ENCODE data around the gene IFNW1. TPM values are rescaled to one million over a fixed set of nuclear protein-coding genes. Genes with fewer than 3 reads are reported as not detected.

Gene IFNW1
- not detected in 2 replicates for total RNA-seq

GRCh38 chr9:21141427-21141882 is at the start of gene IFNW1:
Gene IFNW1, minus strand, starts transcription at chr9:21141832. Its CDS starts 262 bp downstream, at chr9:21141570.

GRCh38 chr9:21187487-21187886 is 45.9 kb upstream of the IFNW1 start, which contains the start of gene IFNA4:
Gene IFNA4, minus strand, starts transcription at chr9:21187587. Its CDS starts 56 bp downstream, at chr9:21187531.

DNA sequence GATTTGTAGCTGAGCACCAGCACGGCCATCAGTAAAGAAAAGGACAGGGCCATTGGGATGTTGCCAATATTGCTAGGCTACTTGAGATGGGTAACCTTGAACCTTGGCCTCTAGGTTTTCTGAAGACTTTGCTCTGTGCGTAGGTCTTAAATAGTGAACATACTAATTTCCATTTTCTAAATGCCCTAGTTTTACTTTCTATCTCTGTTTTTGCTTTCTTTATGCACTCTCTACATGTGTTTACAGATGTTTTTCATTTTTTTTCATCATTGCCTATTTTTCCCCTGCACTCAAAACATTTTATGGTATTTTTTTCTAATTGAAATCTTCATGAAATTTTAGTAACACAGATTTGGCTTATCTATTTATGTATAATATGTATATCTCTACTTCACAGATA is 24.9 kb upstream of the IFNW1 start, which contains the start of gene IFNA21:
IFNA21 (minus strand) TSS at position 101 of the 400 bp plus-strand sequence; CDS start at position 53, 48 bp downstream.

Small RNAs within 50 kb of the gene (small RNA-seq; reads per million reads assigned to genes)
- gene IFNWP4 (not detected), gene RF00019 (not detected)

Other genes with a start within 250 kb of the IFNW1 start
- 3.7 and 4.1 TPM in 2 replicates for gene HACD4, start 110.2 kb downstream of the IFNW1 start, total RNA-seq
- not detected in 2 replicates for gene IFNB1, start 63.9 kb downstream of the IFNW1 start, total RNA-seq
- gene IFNA21, start 24.8 kb upstream of the IFNW1 start, total RNA-seq, result not detected in 2 replicates
- not detected in 2 replicates for gene IFNA4, start 45.8 kb upstream of the IFNW1 start, total RNA-seq
- not detected in 2 replicates for gene IFNA7, start 60.4 kb upstream of the IFNW1 start, total RNA-seq
- not detected in 2 replicates for gene IFNA10, start 65.3 kb upstream of the IFNW1 start, total RNA-seq
- gene IFNA16, start 75.5 kb upstream of the IFNW1 start, total RNA-seq, result not detected in 2 replicates
- gene IFNA17, start 86.4 kb upstream of the IFNW1 start, total RNA-seq, result not detected in 2 replicates
- gene IFNA14, start 98.2 kb upstream of the IFNW1 start, total RNA-seq, result not detected in 2 replicates
- gene IFNA5, start 163.5 kb upstream of the IFNW1 start, total RNA-seq, result not detected in 2 replicates
- gene KLHL9, start 193.6 kb upstream of the IFNW1 start, total RNA-seq, result 30.1 and 39.7 TPM in 2 replicates
- not detected in 2 replicates for gene IFNA6, start 209.1 kb upstream of the IFNW1 start, total RNA-seq
- not detected in 2 replicates for gene IFNA13, start 226.2 kb upstream of the IFNW1 start, total RNA-seq
- not detected in 2 replicates for gene IFNA2, start 243.6 kb upstream of the IFNW1 start, total RNA-seq